BE2C (cell line): Measurements from ENCODE around the gene MBD5.

Experiments used
- DNase-seq: peaks from one replicate; pipeline ENCODE4 v3.0.0-alpha.2; 2020
- H3K27me3 ChIP-seq: fragments of 250-450 bp; sonication (Bioruptor Pico); 2 replicates; pipeline ENCODE4 v1.5.1; 2020; ENCODE audit warnings: mild to moderate bottlenecking
- H3K36me3 ChIP-seq: fragments of 250-450 bp; sonication (Bioruptor Pico); 2 replicates; pipeline ENCODE4 v1.5.1; 2020; ENCODE audit warnings: mild to moderate bottlenecking
- H3K4me1 ChIP-seq: fragments of 250-450 bp; sonication (Bioruptor Pico); 2 replicates; pipeline ENCODE4 v1.5.1; 2020
- H3K4me3 ChIP-seq: 2 replicates; pipeline ENCODE4 v1.5.1; 2011; ENCODE audit warnings: low read depth, low read length
- H3K9me3 ChIP-seq: fragments of 250-450 bp; sonication (Bioruptor Pico); 2 replicates; pipeline ENCODE4 v1.5.1; 2020
- CTCF ChIP-seq: IDR thresholded peaks from 2 replicates; pipeline ENCODE4 v1.5.1; 2012; ENCODE audit warnings: mild to moderate bottlenecking, low read depth, low read length

Gene MBD5

GRCh38 chr2:148560496-148560895, 539.6 kb downstream of the MBD5 start:
- no peaks in the 10 kb centered on the region for H3K4me1 ChIP-seq
- no peaks in the 10 kb centered on the region for H3K9me3 ChIP-seq
- no peak for DNase-seq
- TF ChIP-seq CTCF, result no peak
- no peaks in the 10 kb centered on the region for H3K27me3 ChIP-seq
- no peak overlapping the region for H3K4me3 ChIP-seq
- H3K36me3 ChIP-seq, result no peaks in the 10 kb centered on the region

GRCh38 chr2:148561389-148561788, 540.5 kb downstream of the MBD5 start:
- no peaks in the 10 kb centered on the region for H3K9me3 ChIP-seq
- no peak overlapping the region for H3K4me3 ChIP-seq
- H3K27me3 ChIP-seq, result no peaks in the 10 kb centered on the region
- no peak for TF ChIP-seq CTCF
- H3K4me1 ChIP-seq, result no peaks in the 10 kb centered on the region
- no peaks in the 10 kb centered on the region for H3K36me3 ChIP-seq
- no peak for DNase-seq

GRCh38 chr2:148565272-148565894, 544.5 kb downstream of the MBD5 start:
- no peak for DNase-seq
- no peak overlapping the region for H3K4me3 ChIP-seq
- no peaks in the 10 kb centered on the region for H3K9me3 ChIP-seq
- TF ChIP-seq CTCF, result peak; percentile 26; the same call in 1 of the 2 replicates
- no peaks in the 10 kb centered on the region for H3K4me1 ChIP-seq
- H3K36me3 ChIP-seq, result no peaks in the 10 kb centered on the region
- no peaks in the 10 kb centered on the region for H3K27me3 ChIP-seq
